HL-60 (cell line): Measurements from ENCODE around the gene TMPRSS9.

Experiments used
- DNase-seq, 2 experiments: peaks; one replicate each; pipeline ENCODE4 v3.0.0-alpha.2; 2010 to 2020; ENCODE audit warnings: low read depth in 1 of 2, low spot score in 1 of 2
- H3K27ac ChIP-seq: fragments of 250-450 bp; sonication (Bioruptor Pico); replicated peaks from 2 replicates; pipeline ENCODE4 v1.5.1; 2020; ENCODE audit warnings: mild to moderate bottlenecking, moderate library complexity
- H3K27me3 ChIP-seq: fragments of 250-450 bp; sonication (Bioruptor Pico); 2 replicates; pipeline ENCODE4 v1.5.1; 2021; ENCODE audit warnings: mild to moderate bottlenecking, moderate library complexity; ENCODE audit not compliant: insufficient read depth, poor library complexity, severe bottlenecking
- H3K4me3 ChIP-seq: replicated peaks from 2 replicates; pipeline ENCODE4 v1.5.1; 2011; ENCODE audit warnings: mild to moderate bottlenecking, control low read depth, low read length; ENCODE audit not compliant: insufficient read depth
- CTCF ChIP-seq: IDR thresholded peaks from one replicate; pipeline ENCODE4 v1.5.1; 2011; ENCODE audit warnings: low read length, control low read depth, inconsistent platforms; ENCODE audit not compliant: insufficient read depth
- GABPA ChIP-seq: IDR thresholded peaks from 2 replicates; pipeline ENCODE4 v1.6.1; 2012; ENCODE audit warnings: low read depth
- POLR2AphosphoS5 ChIP-seq: IDR thresholded peaks from 2 replicates; pipeline ENCODE4 v1.6.1; 2012; ENCODE audit warnings: low read depth
- REST ChIP-seq: IDR thresholded peaks from 2 replicates; pipeline ENCODE4 v1.6.1; 2012; ENCODE audit warnings: low read depth; ENCODE audit not compliant: insufficient replicate concordance
- SPI1 ChIP-seq: IDR thresholded peaks from 2 replicates; pipeline ENCODE4 v1.6.1; 2012; ENCODE audit warnings: low read depth, mild to moderate bottlenecking, borderline replicate concordance

The TMPRSS9 gene

GRCh38 chr19:2433854-2434253 is 73.8 kb downstream of the TMPRSS9 start:
- Histone ChIP-seq H3K27ac (no peak overlapping the region), H3K4me3 (no peak overlapping the region), H3K27me3 (no peaks in the 10 kb centered on the region)
- no peak for TF ChIP-seq GABPA
- no peak for TF ChIP-seq CTCF
- no peak for TF ChIP-seq REST
- no peak for TF ChIP-seq SPI1
- TF ChIP-seq POLR2AphosphoS5, result no peak
- DNase-seq, result no peak

- Histone ChIP-seq H3K27me3 (no peaks in the 10 kb centered on the region), H3K4me3 (no peak overlapping the region), H3K27ac (no peak overlapping the region)
- TF ChIP-seq SPI1, result no peak
- no peak for TF ChIP-seq POLR2AphosphoS5
- TF ChIP-seq CTCF, result no peak
- TF ChIP-seq REST, result no peak
- TF ChIP-seq GABPA, result no peak
- no peak for DNase-seq
Observed at GRCh38 chr19:2434267-2434666, 74.2 kb downstream of the TMPRSS9 start.

- Histone ChIP-seq H3K4me3 (no peak overlapping the region), H3K27ac (no peak overlapping the region), H3K27me3 (no peaks in the 10 kb centered on the region)
- DNase-seq, result no peak
- TF ChIP-seq GABPA (no peak), POLR2AphosphoS5 (no peak)
Observed at GRCh38 chr19:2434721-2435265, 74.7 kb downstream of the TMPRSS9 start.

GRCh38 chr19:2436384-2436783 is 76.3 kb downstream of the TMPRSS9 start:
- Histone ChIP-seq H3K27me3 (no peaks in the 10 kb centered on the region), H3K4me3 (no peak overlapping the region), H3K27ac (no peak overlapping the region)
- DNase-seq, result no peak
- TF ChIP-seq GABPA (no peak), SPI1 (no peak), POLR2AphosphoS5 (no peak)

GRCh38 chr19:2436926-2437325 is 76.9 kb downstream of the TMPRSS9 start:
- Histone ChIP-seq H3K27ac (no peak overlapping the region), H3K4me3 (no peak overlapping the region), H3K27me3 (no peaks in the 10 kb centered on the region)
- no peak for DNase-seq
- TF ChIP-seq SPI1 (no peak), REST (no peak), CTCF (no peak), GABPA (no peak), POLR2AphosphoS5 (no peak)
